Measurements from ENCODE around the gene PRKAR2A.
A peak's percentile ranks its signal among the peaks of the same experiment; 100 is the strongest.
"Not testable (repeated sequence)": the region's sequence is repeated elsewhere in the genome, so short reads cannot be mapped to it uniquely, and the experiment has no call there.

PRKAR2A gene

GRCh38 chr3:48738144-48738536 is 109.5 kb downstream of the PRKAR2A start:
- DNase-seq (ENCODE audit: low spot score): no peak
- TF ChIP-seq CTCF (IDR thresholded peaks at IDR 0.05; ENCODE audit: extremely low read depth, insufficient read depth, missing control alignments): no peak
- in situ Hi-C loops (cut with MboI; ENCODE audit: low pct_unique_long_range_greater_than_20kb, low sequenced_read_pairs, unreplicated experiment): no loop called here

GRCh38 chr3:48735075-48735767 is 112.5 kb downstream of the PRKAR2A start:
- DNase-seq (ENCODE audit: low spot score); in situ Hi-C loops (cut with MboI; ENCODE audit: low pct_unique_long_range_greater_than_20kb, low sequenced_read_pairs, unreplicated experiment): not testable (repeated sequence)

- in situ Hi-C loops (cut with MboI; ENCODE audit: low pct_unique_long_range_greater_than_20kb, low sequenced_read_pairs, unreplicated experiment); DNase-seq (ENCODE audit: low spot score): not testable (repeated sequence)
These were observed 113.1 kb downstream of the PRKAR2A start for GRCh38 chr3:48734541-48734940.

GRCh38 chr3:48733752-48734518 is 113.7 kb downstream of the PRKAR2A start:
- in situ Hi-C loops (cut with MboI; ENCODE audit: low pct_unique_long_range_greater_than_20kb, low sequenced_read_pairs, unreplicated experiment); DNase-seq (ENCODE audit: low spot score): not testable (repeated sequence)

- no peak for DNase-seq (ENCODE audit: low spot score)
- no peak for TF ChIP-seq CTCF (IDR thresholded peaks at IDR 0.05; ENCODE audit: extremely low read depth, insufficient read depth, missing control alignments)
- in situ Hi-C loops (cut with MboI; ENCODE audit: low pct_unique_long_range_greater_than_20kb, low sequenced_read_pairs, unreplicated experiment): no loop called here
These were observed 120.2 kb downstream of the PRKAR2A start for GRCh38 chr3:48727511-48727910.

- DNase-seq (ENCODE audit: low spot score); in situ Hi-C loops (cut with MboI; ENCODE audit: low pct_unique_long_range_greater_than_20kb, low sequenced_read_pairs, unreplicated experiment): not testable (repeated sequence)
These were observed 122.4 kb downstream of the PRKAR2A start for GRCh38 chr3:48725185-48725855.

- TF ChIP-seq CTCF (IDR thresholded peaks at IDR 0.05; ENCODE audit: extremely low read depth, insufficient read depth, missing control alignments): no peak
- in situ Hi-C loops (cut with MboI; ENCODE audit: low pct_unique_long_range_greater_than_20kb, low sequenced_read_pairs, unreplicated experiment): no loop called here
- no peak for DNase-seq (ENCODE audit: low spot score)
These were observed 123.9 kb downstream of the PRKAR2A start for GRCh38 chr3:48723725-48724124.

GRCh38 chr3:48723293-48723692 is 124.4 kb downstream of the PRKAR2A start:
- in situ Hi-C loops (cut with MboI; ENCODE audit: low pct_unique_long_range_greater_than_20kb, low sequenced_read_pairs, unreplicated experiment); DNase-seq (ENCODE audit: low spot score): not testable (repeated sequence)

GRCh38 chr3:48716982-48717746 is 130.5 kb downstream of the PRKAR2A start, which contains the start of gene IP6K2:
TSS of gene IP6K2 (minus strand) at chr3:48717221. CDS start at chr3:48695291, 21,930 bp downstream.
- no peak for TF ChIP-seq CTCF (IDR thresholded peaks at IDR 0.05; ENCODE audit: extremely low read depth, insufficient read depth, missing control alignments)
- in situ Hi-C loops (cut with MboI; ENCODE audit: low pct_unique_long_range_greater_than_20kb, low sequenced_read_pairs, unreplicated experiment): no loop called here
- peak; percentile 96 for DNase-seq (ENCODE audit: low spot score)
